ENCODE measurements around the gene COBL. TPM values are rescaled to one million over a fixed set of nuclear protein-coding genes. Genes with fewer than 3 reads are reported as not detected.

The COBL gene
- total RNA-seq, 1 donor from 2014 or later, result 38.3 TPM

DNA sequence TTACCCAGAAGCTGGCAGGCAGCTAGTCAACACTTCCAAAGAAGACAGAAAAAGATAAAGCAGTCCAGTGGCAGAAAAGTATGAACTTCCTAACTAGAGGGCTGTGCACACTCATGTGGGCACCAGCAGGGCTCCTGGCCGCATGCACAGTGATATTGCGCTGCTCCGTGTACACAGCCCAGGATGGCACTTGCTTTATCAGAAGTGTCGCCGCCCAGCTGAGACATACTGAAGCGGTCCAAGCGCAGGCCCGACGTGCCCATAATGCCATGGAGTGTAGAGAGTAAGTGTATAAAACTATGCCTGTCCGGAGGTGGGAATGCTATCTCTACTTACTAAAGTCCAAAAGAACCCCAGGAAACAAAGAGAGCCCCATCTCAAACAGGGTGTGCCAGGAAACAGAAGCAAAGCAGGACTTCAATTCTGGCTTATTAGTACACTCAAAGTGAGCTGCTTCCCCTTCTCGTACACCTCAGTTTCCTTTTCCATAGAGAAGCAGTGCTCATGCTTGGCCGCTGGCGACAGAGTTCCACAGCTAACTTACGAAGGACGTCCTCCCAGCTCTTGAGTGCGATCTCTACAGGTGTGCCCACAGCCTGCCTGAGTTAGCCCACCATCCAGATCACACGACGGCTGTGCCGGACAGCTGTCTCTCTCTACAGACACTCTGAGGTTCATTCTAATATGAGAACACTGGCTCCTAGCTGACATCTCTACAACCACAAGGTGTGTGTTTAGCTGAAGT is 234.3 kb downstream of the COBL start:
- no peak for ATAC-seq
- no peak for DNase-seq (ENCODE audit: low spot score)

DNA sequence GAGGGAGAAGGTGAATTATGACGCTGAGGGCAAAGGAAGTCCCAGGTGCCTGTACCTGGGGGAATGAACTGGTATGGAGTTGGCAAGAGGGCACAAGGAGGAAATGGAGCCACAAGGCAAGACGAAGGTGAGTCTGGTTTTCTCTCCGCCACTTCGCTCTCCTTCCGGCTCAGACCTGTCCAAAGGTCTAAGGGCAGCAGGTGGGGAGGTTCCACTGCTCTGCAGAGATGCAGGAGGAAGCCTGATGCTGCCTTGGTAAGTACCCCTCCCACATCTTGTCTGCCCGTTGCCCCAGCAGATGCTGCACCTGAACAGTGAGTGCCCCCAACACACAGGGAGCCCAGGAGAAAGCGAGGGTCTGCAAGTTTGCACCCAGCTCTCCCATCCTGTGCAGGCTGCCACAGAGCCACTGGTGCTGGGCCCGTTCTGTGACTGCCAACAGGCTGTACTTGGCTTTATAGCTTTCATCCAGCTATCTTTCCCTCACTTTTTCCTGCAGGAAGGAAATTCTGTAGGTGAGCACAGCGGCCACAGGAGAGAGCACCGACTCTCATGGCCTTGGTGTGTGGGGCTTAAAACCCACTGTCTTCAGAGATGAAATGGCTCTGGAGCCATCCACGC is 235.2 kb downstream of the COBL start:
- DNase-seq (ENCODE audit: low spot score) (no peak), ATAC-seq (no peak)

DNA sequence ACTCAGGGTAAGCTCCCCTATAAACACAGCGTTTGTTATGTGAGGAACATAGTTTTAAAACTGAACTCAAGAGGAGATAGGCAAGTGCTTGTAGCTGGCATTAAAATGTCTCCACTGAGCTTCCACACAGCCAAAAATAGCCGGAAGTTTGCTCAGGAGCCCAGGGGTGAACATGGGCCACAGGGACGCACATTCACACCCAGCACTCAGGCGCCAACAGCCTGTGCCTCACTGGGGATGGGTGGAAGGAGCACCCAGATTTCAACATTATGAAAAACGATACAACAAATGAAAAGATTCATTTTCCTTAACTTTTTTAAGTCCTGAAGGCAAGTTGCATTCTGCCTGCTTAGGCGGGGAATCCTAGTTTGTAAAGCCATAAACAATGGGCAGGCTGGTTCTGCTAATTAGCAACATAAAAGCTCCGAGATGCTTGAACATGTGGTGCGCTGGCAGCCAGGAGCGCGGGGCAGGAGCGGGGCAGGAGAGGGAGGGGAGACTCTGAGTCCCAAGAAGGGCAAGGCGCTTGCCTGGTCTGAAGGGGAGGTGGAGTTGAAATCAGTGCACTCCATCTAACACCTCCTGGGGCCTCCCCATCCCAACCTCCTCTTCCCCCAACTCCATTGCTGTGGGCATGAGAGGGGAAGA is 235.9 kb downstream of the COBL start:
- no peak for DNase-seq (ENCODE audit: low spot score)
- no peak for ATAC-seq

DNA sequence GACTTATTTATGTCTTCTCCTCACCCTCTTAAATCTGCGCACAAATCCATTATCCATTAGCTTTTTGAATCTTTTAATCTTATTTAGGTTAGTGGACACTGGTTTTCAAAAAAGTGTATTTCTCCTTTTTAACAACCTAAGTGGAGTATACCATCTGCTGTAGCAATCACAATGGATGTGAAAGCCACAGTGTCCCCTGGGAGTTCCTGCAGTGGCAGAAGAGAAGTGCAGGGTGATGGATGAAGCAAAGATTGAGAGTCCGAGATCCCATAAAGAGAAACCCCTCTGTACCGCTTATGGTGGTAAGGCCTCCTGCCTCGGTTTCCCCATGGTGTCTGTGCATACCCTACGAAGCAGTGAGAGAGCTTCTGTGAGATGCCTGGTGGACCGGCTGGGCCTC is 236.4 kb downstream of the COBL start:
- DNase-seq (ENCODE audit: low spot score), result no peak
- no peak for ATAC-seq

DNA sequence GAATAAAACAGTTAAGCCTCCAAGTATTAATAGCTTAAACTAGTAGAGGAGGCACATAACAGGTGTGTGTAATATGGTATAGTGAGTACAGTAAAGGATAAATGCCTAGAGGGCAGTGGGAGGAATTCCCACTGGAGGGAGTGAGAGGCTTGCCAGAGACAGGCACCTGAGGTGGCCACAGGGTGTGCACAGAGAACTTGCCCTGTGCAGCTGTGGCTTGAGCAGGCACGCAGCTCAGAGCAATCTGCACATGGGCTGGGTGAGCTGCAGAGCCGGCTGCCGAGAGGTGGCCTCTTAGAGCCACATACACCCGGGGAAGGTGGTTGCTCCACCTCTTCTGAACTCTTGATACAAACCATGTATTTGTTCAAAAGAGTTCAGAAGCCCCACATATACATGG is 237.1 kb downstream of the COBL start:
- ATAC-seq, result no peak

DNA sequence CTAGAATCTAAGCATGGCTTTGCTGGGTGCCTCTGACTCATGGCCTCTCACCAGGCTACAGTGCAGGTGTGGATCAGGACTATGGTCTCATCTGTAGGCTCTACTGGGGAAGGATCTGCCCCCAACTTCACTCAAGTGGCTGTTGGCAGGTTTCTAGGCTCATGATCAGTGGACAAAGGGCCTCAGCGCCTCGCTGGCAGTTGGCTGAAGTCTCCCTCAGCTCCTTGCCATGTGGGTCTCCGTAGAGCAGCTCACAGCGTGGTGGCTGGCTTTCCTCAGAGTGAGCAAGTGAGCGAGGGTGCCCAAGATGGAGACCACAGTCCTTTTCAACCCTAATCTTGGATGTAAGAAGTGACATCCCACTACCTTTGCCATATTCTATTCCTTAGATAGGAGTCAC is 238.0 kb downstream of the COBL start:
- ATAC-seq (no peak), DNase-seq (ENCODE audit: low spot score) (no peak)

More for the DNA sequence above, 237.1 kb downstream of the COBL start:
- no peak for DNase-seq (ENCODE audit: low spot score)

DNA sequence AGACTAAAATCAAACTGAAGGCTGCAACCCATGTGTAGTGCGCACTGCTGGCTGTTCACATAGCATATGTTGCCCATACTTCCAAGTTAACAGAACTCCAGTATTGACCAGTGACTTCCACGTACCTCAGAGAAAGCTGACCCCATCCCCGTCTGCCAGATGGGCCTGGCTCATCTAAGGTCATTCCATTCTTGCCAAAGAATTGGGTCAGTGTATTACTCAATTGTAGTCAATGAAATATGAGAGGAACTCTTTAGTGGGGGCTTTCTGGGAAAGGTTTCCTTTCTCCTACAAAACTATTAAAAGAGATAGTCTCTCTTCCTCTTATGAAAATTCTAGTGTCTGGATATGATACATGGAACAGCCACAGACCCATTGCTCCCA is 238.6 kb downstream of the COBL start:
- no peak for DNase-seq (ENCODE audit: low spot score)
- peak; percentile 71 for ATAC-seq

DNA sequence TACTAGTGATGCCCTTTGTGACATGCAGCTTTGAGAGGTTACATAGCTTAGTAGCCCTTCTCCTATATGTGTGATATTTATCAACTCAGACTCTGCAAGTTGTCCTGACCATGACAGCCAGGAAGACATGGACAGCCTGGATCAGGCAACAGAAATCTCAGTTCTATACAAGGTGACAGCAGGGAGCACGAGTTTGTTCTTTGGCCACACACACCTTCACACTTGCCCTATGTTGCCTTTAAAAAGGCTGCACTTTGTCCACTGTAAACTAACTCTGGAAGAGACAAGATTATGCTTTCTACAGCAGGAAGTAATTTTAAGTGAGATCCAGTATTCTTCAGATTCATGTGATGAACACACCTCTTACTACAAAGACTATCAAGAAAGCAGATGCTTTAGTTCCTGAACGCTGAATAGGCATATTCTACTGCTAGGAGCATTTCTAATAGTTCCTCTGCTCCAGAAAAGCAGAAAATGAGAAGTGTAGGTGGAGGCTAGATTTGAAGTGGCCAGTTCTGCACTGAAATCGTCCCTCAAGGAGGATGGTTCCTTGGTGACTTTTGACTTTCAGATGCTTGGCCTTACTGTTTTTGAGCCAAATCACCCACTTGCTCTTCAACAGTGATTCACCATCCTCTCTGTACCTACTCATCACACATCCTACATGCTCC is 239.2 kb downstream of the COBL start:
- ATAC-seq (no peak), DNase-seq (ENCODE audit: low spot score) (no peak)

DNA sequence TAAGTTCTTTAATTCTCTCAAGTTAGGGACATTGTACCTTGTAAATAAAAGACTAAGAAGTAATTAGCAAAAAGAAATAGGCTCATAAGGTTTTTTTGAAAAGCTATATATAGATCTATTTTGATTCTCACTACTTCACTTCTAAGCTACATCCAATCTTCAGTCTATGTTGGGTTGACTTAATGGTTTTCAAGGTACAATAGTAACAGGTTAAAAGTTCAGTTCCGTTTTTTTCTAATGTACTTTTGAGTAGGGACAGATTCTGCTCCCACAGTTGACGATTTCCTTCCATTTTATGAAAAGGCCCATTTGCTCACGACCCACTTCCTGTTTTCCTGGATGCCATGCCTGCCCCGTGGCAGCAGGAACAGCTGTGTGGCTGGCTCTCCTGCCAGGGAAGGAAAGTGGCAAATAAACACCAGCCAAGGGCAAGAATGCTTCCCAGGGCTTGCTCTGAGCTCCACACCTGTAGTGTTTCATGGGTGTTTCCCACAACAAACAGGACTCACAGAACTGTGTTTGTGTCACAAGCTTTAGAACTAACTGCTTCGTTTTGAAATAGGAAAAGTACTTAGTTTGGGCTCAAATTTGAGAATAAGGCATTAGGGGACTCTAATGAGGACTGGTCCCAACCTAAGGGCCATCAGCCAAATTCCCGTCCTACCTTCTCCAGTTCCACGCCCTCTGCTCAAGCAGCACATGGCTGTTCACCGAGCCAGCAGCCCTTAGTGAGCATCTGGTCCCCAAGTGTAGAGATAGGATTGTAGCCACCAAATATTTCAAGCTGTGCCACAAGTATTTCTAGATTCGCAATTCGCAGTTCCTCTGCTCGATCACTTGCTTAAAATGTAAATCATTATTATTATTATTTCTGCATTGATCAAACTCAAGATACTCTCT is 240.7 kb downstream of the COBL start:
- DNase-seq (ENCODE audit: low spot score) (no peak), ATAC-seq (no peak)

DNA sequence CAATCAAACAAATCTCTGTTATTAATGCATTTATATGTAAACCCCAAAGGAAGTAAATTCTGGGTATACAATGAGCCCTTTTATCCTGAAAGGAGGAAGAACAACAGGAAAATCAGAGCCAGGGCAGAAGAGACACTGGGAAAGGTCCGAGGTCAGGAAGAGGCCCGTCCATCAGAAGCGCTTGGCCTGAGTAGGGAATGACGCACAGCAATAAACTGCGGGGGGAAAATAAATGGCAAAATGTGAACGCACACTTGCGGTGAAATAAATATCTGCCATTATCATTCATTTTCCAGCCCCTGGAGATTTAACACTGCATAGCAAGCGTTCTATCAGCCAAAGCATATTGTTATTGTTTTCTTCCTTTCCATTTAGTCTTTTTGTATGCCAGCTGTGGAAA is 243.4 kb downstream of the COBL start:
- no peak for ATAC-seq
- DNase-seq (ENCODE audit: low spot score), result no peak

DNA sequence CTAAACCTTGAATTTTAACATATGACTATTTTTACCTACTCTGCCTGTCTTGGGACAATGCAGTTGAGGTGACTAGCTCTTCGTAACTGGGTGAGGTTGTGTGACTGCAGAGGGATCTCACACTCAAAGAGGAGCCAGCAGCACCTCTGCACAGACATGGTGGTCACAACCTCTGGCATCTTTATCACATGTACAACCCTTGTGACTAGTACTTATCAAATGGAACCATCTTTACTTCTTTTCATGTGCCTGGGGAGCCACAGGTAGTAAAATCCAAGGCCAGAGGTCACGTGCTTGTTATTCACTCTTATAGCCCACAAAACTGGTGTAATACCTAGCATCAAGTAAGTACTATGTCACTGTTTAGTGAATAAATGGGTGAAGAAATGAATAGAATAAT is 244.3 kb downstream of the COBL start:
- ATAC-seq (no peak), DNase-seq (ENCODE audit: low spot score) (no peak)

DNA sequence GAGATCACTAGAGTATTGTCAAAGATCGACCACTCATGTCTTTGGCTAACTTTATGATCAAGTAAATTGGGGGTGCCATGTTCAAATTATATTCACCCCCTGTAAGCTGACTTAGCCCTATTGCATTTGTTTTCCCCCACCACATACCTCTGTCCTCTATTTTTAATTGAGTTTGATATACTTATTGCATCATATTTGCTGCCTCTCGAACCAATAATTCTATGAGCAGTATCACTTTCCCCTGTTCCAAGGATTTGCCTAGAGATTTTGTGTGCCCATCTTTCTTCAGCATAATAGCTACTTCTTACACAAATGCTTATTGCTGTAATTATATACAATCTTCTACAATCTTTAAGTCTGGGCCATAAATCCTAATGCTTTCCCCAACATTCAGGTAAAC is 245.2 kb downstream of the COBL start:
- ATAC-seq (no peak), DNase-seq (ENCODE audit: low spot score) (no peak)

DNA sequence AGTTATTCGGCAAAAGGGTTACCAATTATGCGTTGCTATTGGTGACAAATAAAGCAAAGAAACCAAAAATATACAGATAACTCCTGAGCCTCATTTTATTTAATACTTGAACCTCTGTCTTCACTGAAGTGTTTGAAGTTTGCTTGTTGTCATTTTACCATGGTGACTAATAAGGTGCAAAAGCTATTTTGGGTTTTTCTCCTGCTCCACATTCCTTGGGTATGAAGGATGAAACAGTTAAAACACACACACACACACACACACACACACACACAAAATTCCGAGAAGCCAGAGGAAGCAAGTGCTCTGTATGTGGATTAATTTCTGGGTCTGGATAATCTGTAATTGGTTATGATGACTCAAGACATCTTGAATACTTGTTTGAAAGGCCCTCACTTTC is 246.5 kb downstream of the COBL start:
- no peak for ATAC-seq

DNA sequence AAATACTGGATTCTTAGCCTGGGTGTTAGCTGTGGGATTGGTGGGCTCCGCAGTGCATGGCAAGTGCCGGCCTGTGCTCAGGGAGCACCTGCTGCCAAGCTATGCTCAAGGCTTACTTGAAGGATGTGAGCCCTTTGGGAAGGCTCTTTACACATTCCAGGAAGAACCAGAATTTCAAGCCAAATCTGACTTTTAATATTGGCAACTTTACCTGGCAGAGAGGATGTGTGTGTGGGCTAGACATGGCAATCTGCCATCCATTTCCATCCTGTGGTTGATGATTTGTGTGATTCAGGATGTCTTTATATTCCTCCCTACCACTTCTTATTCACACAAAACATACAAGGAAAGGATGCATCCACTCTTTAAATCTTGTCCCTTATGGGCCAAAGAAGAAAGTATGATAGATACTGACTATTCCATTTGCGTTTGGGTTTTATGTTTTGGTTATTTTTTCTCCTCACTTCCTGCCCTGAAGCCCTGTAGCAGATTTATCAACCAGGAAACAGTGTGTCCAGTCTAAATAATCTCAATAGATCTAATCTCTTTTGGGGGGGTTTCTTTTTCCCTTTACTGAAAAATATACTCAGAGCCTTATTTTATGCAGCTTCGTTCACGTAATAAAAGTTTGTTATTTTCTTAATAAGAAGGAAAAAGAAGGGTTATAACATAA is 247.1 kb downstream of the COBL start:
- ATAC-seq, result no peak
- no peak for DNase-seq (ENCODE audit: low spot score)

More for the DNA sequence above, 246.5 kb downstream of the COBL start:
- DNase-seq (ENCODE audit: low spot score), result no peak

DNA sequence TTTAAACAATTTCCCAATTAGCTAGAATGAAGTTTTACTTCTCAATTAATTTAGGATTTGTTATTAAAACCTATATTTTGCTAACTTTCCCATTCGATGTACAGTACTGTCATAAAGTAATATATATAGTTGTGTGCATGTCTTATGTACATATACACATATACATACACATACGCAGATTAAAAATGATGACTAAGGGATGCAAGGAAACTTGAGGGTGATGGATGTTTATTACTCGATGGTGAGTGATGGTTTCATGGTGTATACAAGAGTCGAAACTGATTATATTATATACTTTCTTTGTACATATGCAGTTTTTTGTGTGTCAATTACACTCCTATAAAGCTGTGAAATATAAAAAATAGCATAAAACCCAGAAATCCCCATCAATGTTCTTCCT is 248.2 kb downstream of the COBL start:
- ATAC-seq (no peak), DNase-seq (ENCODE audit: low spot score) (no peak)

DNA sequence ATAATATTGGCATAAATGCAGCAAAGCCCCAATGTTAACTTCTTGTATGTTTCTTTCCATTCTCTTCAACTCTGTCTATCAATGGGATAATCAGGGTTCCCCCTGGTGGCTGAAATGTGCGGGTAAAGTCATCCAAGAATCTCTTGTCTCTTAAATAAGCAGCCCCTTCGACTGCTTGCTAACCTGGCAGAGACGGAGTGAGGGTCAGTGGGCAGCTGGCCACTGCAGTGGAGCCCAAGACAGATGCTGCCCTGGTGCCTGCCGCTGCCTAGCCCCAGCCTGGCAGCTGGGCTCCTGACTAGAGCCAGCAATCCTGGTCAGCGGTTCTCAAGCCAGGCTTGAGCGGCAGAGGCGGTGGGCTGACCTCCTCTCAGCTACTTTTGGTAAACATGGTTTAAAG is 248.9 kb downstream of the COBL start:
- ATAC-seq (peak; percentile 68), DNase-seq (ENCODE audit: low spot score) (no peak)

DNA sequence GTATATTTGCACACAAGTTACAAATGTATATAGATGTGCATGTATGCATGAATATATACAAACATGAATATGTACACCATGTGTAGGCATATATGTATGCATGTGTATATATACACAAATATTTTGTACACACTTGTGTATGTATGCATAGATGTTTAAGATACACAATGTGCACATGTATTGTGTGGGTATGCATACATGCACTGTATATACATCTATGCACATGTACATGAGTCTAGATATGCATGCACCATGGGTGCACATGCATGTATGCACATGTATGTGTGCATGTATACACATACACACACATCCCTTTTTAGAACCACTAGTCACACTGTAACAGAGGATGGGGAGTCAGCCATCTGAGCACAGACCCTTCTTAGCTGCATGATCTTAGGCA is 249.4 kb downstream of the COBL start:
- DNase-seq (ENCODE audit: low spot score) (no peak), ATAC-seq (no peak)

DNA sequence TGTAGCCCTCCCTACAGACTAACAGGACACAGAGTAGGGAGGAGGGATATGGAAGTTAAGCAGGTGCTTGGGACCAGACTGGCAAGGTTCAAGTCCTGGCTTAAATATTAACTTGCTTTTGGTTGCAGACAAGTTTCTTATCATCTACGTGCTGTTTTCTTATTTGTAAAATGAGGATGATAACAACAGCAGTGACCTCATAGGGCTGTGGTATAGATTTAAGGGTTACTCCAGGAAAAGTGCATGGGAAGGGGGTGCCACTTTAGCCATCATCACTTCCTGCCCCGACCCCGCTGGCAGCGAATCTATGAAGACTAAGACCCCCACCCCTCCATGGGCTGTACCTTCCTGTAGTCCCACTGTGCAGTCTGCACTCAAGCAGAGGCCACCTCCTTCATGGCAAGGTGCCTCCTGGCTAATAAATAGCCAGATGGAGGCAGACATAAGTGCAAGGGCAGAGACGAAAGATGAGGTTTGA is 250.2 kb downstream of the COBL start:
- ATAC-seq (peak; percentile 44), DNase-seq (ENCODE audit: low spot score) (no peak)

DNA sequence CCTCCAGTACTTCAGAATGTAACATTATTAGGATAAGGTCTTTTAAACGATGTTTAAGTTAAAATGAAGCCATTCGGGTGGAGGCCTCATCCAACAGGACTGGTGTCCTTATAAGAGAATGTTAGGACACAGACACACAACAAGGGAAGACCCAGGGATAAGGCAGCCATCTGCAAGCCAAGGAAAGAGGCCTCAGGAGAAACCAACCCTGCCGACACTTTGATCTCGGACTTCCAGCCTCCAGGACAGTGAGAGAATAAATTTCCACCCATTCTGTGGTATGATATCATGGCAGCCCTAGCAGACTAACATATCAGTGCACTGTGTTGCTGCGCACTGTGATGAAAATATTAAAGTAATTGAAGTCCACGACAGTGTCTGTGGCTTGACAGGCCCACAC is 250.8 kb downstream of the COBL start:
- ATAC-seq, result no peak
- no peak for DNase-seq (ENCODE audit: low spot score)

DNA sequence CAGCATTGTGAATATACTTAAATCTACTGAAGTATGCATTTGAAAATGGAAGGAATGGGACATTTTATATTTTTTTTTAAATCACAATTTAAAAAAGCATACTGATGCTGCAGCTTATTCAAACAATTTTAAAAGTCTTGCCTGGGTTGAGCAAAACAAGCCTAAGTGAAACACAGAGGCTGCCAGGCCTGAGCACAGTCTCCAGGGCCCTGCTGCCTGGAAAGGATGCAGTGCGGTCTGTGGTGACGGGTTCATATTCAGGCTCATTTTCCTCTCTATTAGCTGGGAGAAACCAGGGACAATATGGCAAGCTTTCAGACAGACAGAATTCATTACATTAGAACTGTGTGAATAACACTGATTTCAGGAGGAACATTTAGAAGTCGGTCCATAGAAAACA is 251.9 kb downstream of the COBL start:
- ATAC-seq (no peak), DNase-seq (ENCODE audit: low spot score) (no peak)

Measured in left lobe of liver (tissue), 2 donors.